Mesenteric fat pad (tissue), 1 donor: ENCODE results near the gene SLC10A4. TPM values are rescaled to one million over a fixed set of nuclear protein-coding genes. Genes with fewer than 3 reads are reported as not detected.
"Not testable (repeated sequence)": the region's sequence is repeated elsewhere in the genome, so short reads cannot be mapped to it uniquely, and the experiment has no call there.

Experiments used
- DNase-seq: peaks from one replicate; pipeline ENCODE4 v3.0.0-alpha.2; 2020; ENCODE audit warnings: low spot score
- long read RNA-seq: library from polyadenylated mRNA; unstranded; transcript quantifications from one replicate; pipeline ENCODE4 v2.0.0, GENCODE V29; 2020
- total RNA-seq: library from RNA; stranded (reverse); fragmentation: NEBNext Ultra II Directional; extraction: Animal tissue kit (Norgen Biotek cat#: 25700); gene quantifications from one replicate; pipeline ENCODE4 v1.2.1, GENCODE V29; 2021
- donor health status: DM: yes; HTN: yes; CAD: no.

SLC10A4 gene
- not detected for total RNA-seq
- long read RNA-seq, partial matches to known transcripts, result 0 of 1 reads
- long read RNA-seq, other reads (novel, unspliced or antisense), result 0 of 1 reads

- no peak for DNase-seq
These were observed at the start of gene SLC10A4 for GRCh38 chr4:48483006-48483776. TSS of gene SLC10A4 (plus strand) at chr4:48483343. CDS start at chr4:48483562, 219 bp downstream.

GRCh38 chr4:48436318-48436717, 46.8 kb upstream of the SLC10A4 start:
- no peak for DNase-seq

GRCh38 chr4:48439988-48440387, 43.2 kb upstream of the SLC10A4 start:
- no peak for DNase-seq

GRCh38 chr4:48440914-48441313, 42.2 kb upstream of the SLC10A4 start:
- not testable (repeated sequence) for DNase-seq

- no peak for DNase-seq
These were observed 37.4 kb upstream of the SLC10A4 start for GRCh38 chr4:48445704-48446103.

- no peak for DNase-seq
These were observed 36.5 kb upstream of the SLC10A4 start for GRCh38 chr4:48446642-48447041.

- DNase-seq, result no peak
These were observed 34.0 kb upstream of the SLC10A4 start for GRCh38 chr4:48449151-48449550.

- no peak for DNase-seq
These were observed 32.4 kb upstream of the SLC10A4 start for GRCh38 chr4:48450740-48451139.

- not testable (repeated sequence) for DNase-seq
These were observed 31.5 kb upstream of the SLC10A4 start for GRCh38 chr4:48451656-48452055.

GRCh38 chr4:48454591-48454990, 28.6 kb upstream of the SLC10A4 start:
- DNase-seq, result no peak

GRCh38 chr4:48461000-48461399, 22.1 kb upstream of the SLC10A4 start:
- DNase-seq, result no peak

GRCh38 chr4:48462363-48462762, 20.8 kb upstream of the SLC10A4 start:
- no peak for DNase-seq

GRCh38 chr4:48467442-48467841, 15.7 kb upstream of the SLC10A4 start:
- no peak for DNase-seq

GRCh38 chr4:48467891-48468290, 15.3 kb upstream of the SLC10A4 start:
- DNase-seq, result no peak

GRCh38 chr4:48470137-48470536, 13.0 kb upstream of the SLC10A4 start:
- no peak for DNase-seq

GRCh38 chr4:48470570-48470969, 12.6 kb upstream of the SLC10A4 start:
- no peak for DNase-seq

GRCh38 chr4:48472794-48473193, 10.3 kb upstream of the SLC10A4 start:
- DNase-seq, result no peak

GRCh38 chr4:48475770-48476169, 7.4 kb upstream of the SLC10A4 start:
- DNase-seq, result no peak

- DNase-seq, result no peak
These were observed 4.9 kb upstream of the SLC10A4 start for GRCh38 chr4:48478273-48478672.

- DNase-seq, result no peak
These were observed 1.6 kb upstream of the SLC10A4 start for GRCh38 chr4:48481581-48481980.

GRCh38 chr4:48483777-48484493, 792 bp downstream of the SLC10A4 start:
- no peak for DNase-seq

- DNase-seq, result no peak
These were observed 1.5 kb downstream of the SLC10A4 start for GRCh38 chr4:48484494-48485168.
